Muscle of leg (tissue), 11 donors: ENCODE data around the gene NFE2L1. TPM values are rescaled to one million over a fixed set of nuclear protein-coding genes. Genes with fewer than 3 reads are reported as not detected.
"Not testable (repeated sequence)": the region's sequence is repeated elsewhere in the genome, so short reads cannot be mapped to it uniquely, and the experiment has no call there.

ENCODE experiments used
- DNase-seq: peaks from one replicate; pipeline ENCODE4 v3.0.0; 2013
- H3K27ac ChIP-seq: one replicate; pipeline ENCODE4 v1.5.1; 2013; ENCODE audit warnings: mild to moderate bottlenecking, low read length, control low read depth
- H3K27me3 ChIP-seq: one replicate; pipeline ENCODE4 v1.6.1; 2013; ENCODE audit warnings: low read length; ENCODE audit not compliant: control insufficient read depth, insufficient read depth
- H3K36me3 ChIP-seq: one replicate; pipeline ENCODE4 v1.6.1; 2013; ENCODE audit warnings: low read length; ENCODE audit not compliant: control insufficient read depth, insufficient read depth
- H3K4me1 ChIP-seq: one replicate; pipeline ENCODE4 v1.6.1; 2013; ENCODE audit warnings: low read length; ENCODE audit not compliant: control insufficient read depth, insufficient read depth
- H3K4me3 ChIP-seq: one replicate; pipeline ENCODE4 v1.5.1; 2013; ENCODE audit warnings: low read length, control low read depth
- H3K9me3 ChIP-seq: replicated peaks from 2 replicates; pipeline ENCODE4 v1.6.1; 2013; ENCODE audit warnings: low read depth, low read length; ENCODE audit not compliant: control insufficient read depth
- WGBS: methylation state at CpG from one replicate; pipeline ENCODE4 v1.1.5; 2013; ENCODE audit warnings: missing lambda C conversion rate; ENCODE audit not compliant: insufficient coverage; 5-methylcytosine and 5-hydroxymethylcytosine counted together
- polyA plus RNA-seq, 8 donors: library from polyadenylated mRNA; unstranded; fragments of 120-200 nt; gene quantifications; one replicate each; pipeline versions ENCODE4 v1.2.1 to v1.2.3, GENCODE V29; 2013; ENCODE audit warnings: inconsistent platforms in 1 of 8, low replicate concordance in 1 of 8; ENCODE audit not compliant: insufficient read length in 8 of 8, insufficient read depth in 1 of 8
- total RNA-seq: library from RNA; stranded (reverse); fragments of 120-200 nt; gene quantifications from one replicate; pipeline ENCODE4 v1.2.4, GENCODE V29; 2013

Gene NFE2L1
- total and polyA plus RNA-seq, 9 donors: 68.7 to 326 (median 251) TPM

GRCh38 chr17:48074322-48075081 is 26.3 kb downstream of the NFE2L1 start:
- Histone ChIP-seq H3K4me3 (no peak overlapping the region), H3K9me3 (no peaks in the 10 kb centered on the region), H3K4me1 (no peaks in the 10 kb centered on the region), H3K27ac (peak overlapping the region; percentile 6), H3K36me3 (peaks cover 56% of the 10 kb centered on the region), H3K27me3 (no peaks in the 10 kb centered on the region)
- no CpG with 5 or more reads among the region's 7 CpGs for WGBS
- DNase-seq: peak; percentile 92

- peaks cover 36% of the 10 kb centered on the region for H3K36me3 ChIP-seq
- H3K4me1 ChIP-seq, H3K9me3 ChIP-seq, H3K27me3 ChIP-seq, H3K4me3 ChIP-seq, DNase-seq, H3K27ac ChIP-seq: not testable (repeated sequence)
- WGBS: 88% methylated on average over 2 of the region's 10 CpGs
Measured at GRCh38 chr17:48077152-48077551, 29.0 kb downstream of the NFE2L1 start.

GRCh38 chr17:48081858-48082257 is 33.7 kb downstream of the NFE2L1 start:
- Histone ChIP-seq H3K9me3 (no peaks in the 10 kb centered on the region), H3K4me1 (peaks cover 3% of the 10 kb centered on the region), H3K27me3 (no peaks in the 10 kb centered on the region), H3K27ac (no peak overlapping the region), H3K36me3 (no peaks in the 10 kb centered on the region), H3K4me3 (no peak overlapping the region)
- whole genome bisulfite sequencing: 43% methylated on average over 2 of the region's 5 CpGs
- no peak for DNase-seq

- Histone ChIP-seq H3K36me3 (no peaks in the 10 kb centered on the region), H3K9me3 (no peaks in the 10 kb centered on the region), H3K4me1 (peaks cover 3% of the 10 kb centered on the region), H3K4me3 (no peak overlapping the region), H3K27me3 (no peaks in the 10 kb centered on the region), H3K27ac (no peak overlapping the region)
- WGBS: no CpG with 5 or more reads among the region's 2 CpGs
- no peak for DNase-seq
Measured at GRCh38 chr17:48084932-48085331, 36.8 kb downstream of the NFE2L1 start.

- peaks cover 19% of the 10 kb centered on the region for H3K36me3 ChIP-seq
- no peak overlapping the region for H3K27ac ChIP-seq
- no peaks in the 10 kb centered on the region for H3K9me3 ChIP-seq
- WGBS: 100% methylated on average over 1 of the region's 11 CpGs
- no peaks in the 10 kb centered on the region for H3K4me1 ChIP-seq
- H3K27me3 ChIP-seq: no peaks in the 10 kb centered on the region
- DNase-seq: no peak
- H3K4me3 ChIP-seq: no peak overlapping the region
Measured at GRCh38 chr17:48093341-48094045, 45.3 kb downstream of the NFE2L1 start.

- H3K9me3 ChIP-seq: no peaks in the 10 kb centered on the region
- H3K36me3 ChIP-seq: peaks cover 19% of the 10 kb centered on the region
- H3K27me3 ChIP-seq: no peaks in the 10 kb centered on the region
- H3K27ac ChIP-seq: no peak overlapping the region
- no CpG with 5 or more reads among the region's 4 CpGs for WGBS
- no peak overlapping the region for H3K4me3 ChIP-seq
- peaks cover 9% of the 10 kb centered on the region for H3K4me1 ChIP-seq
- DNase-seq: peak; percentile 58
Measured at GRCh38 chr17:48095611-48096010, 47.5 kb downstream of the NFE2L1 start.

- no peaks in the 10 kb centered on the region for H3K27me3 ChIP-seq
- H3K36me3 ChIP-seq: peaks cover 5% of the 10 kb centered on the region
- peak; percentile 34 for DNase-seq
- H3K4me1 ChIP-seq: peaks cover 11% of the 10 kb centered on the region
- 20% methylated on average over 7 of the region's 10 CpGs for WGBS
- peak overlapping the region; percentile 87 for H3K4me3 ChIP-seq
- H3K9me3 ChIP-seq: no peaks in the 10 kb centered on the region
- peak overlapping the region; percentile 92 for H3K27ac ChIP-seq
Measured at GRCh38 chr17:48100160-48100559, 52.0 kb downstream of the NFE2L1 start.

- peak; percentile 81 for DNase-seq
- 0% methylated on average over 22 of the region's 23 CpGs for WGBS
- no peaks in the 10 kb centered on the region for H3K27me3 ChIP-seq
Measured at GRCh38 chr17:48100591-48101011, 52.4 kb downstream of the NFE2L1 start.

GRCh38 chr17:48101012-48101720 is 53.0 kb downstream of the NFE2L1 start, which contains the start of gene CBX1:
Gene CBX1, minus strand, starts transcription at chr17:48101478. Its CDS starts 24,474 bp downstream, at chr17:48077004.
- peak within 1 kb of the TSS; percentile 92 for H3K27ac ChIP-seq
- DNase-seq: peak; percentile 99
- no peaks in the 10 kb centered on the region for H3K9me3 ChIP-seq
- under 1% methylated on average over 76 of the region's 79 CpGs for WGBS
- H3K4me3 ChIP-seq: peak within 1 kb of the TSS; percentile 87
- peaks cover 11% of the 10 kb centered on the region for H3K4me1 ChIP-seq
- H3K36me3 ChIP-seq: peaks cover 2% of the 10 kb centered on the region
- H3K27me3 ChIP-seq: no peaks in the 10 kb centered on the region

More at GRCh38 chr17:48100591-48101011, 52.4 kb downstream of the NFE2L1 start:
- peak overlapping the region; percentile 87 for H3K4me3 ChIP-seq
- H3K36me3 ChIP-seq: peaks cover 2% of the 10 kb centered on the region
- H3K4me1 ChIP-seq: peaks cover 11% of the 10 kb centered on the region
- H3K27ac ChIP-seq: peak overlapping the region; percentile 92
- H3K9me3 ChIP-seq: no peaks in the 10 kb centered on the region
